A549 (cell line): Measurements from ENCODE around the gene C1orf53.

ENCODE experiments used
- CHD4 ChIP-seq: fragments of 200-600 bp; sonication (generic); IDR thresholded peaks from 2 replicates; pipeline ENCODE4 v1.6.1; 2016; ENCODE audit warnings: antibody characterized with exemption, mild to moderate bottlenecking, borderline replicate concordance
- EP300 ChIP-seq, 2 experiments: fragments of >200 bp; sonication (Bioruptor Twin); formaldehyde crosslinking; IDR thresholded peaks; 2 replicates in 1 of 2; 3 replicates in 1 of 2; pipeline ENCODE4 v1.6.1; 2016 to 2017
- HDAC2 ChIP-seq: fragments of 200-600 bp; sonication (generic); IDR thresholded peaks from 2 replicates; pipeline ENCODE4 v1.6.1; 2016
- MAFK ChIP-seq: fragments of 450-650 bp; IDR thresholded peaks from 2 replicates; pipeline ENCODE4 v1.6.1; 2014; ENCODE audit not compliant: partially characterized antibody
- MYC ChIP-seq: IDR thresholded peaks from 2 replicates; pipeline ENCODE4 v1.6.1; 2012; ENCODE audit warnings: mild to moderate bottlenecking, inconsistent platforms, low read length, improper control_type of control experiment, borderline replicate concordance
- POLR2A ChIP-seq: IDR thresholded peaks from 2 replicates; pipeline ENCODE4 v1.6.1; 2012; ENCODE audit warnings: mild to moderate bottlenecking, low read length
- POLR2AphosphoS2 ChIP-seq: conservative IDR thresholded peaks from 2 replicates; pipeline ENCODE4 v1.6.1; 2012; ENCODE audit warnings: low read length, improper control_type of control experiment, inconsistent platforms
- RAD21 ChIP-seq, 2 experiments: fragments of >200 bp in 1 of 2; sonication (Bioruptor Twin) in 1 of 2; formaldehyde crosslinking in 1 of 2; IDR thresholded peaks in 1 of 2; conservative IDR thresholded peaks in 1 of 2; 2 replicates in 1 of 2; 3 replicates in 1 of 2; pipeline ENCODE4 v1.6.1; 2012 to 2018; ENCODE audit warnings: inconsistent platforms in 1 of 2
- RFX5 ChIP-seq: fragments of 450-650 bp; IDR thresholded peaks from 2 replicates; pipeline ENCODE4 v1.7.1; 2014; ENCODE audit warnings: antibody characterized with exemption, mild to moderate bottlenecking, moderate library complexity
- SMC3 ChIP-seq: fragments of >200 bp; sonication (Bioruptor Twin); formaldehyde crosslinking; IDR thresholded peaks from 3 replicates; pipeline ENCODE4 v1.6.1; 2018; ENCODE audit warnings: inconsistent platforms
- TF ChIP-seq, protein P1 (sequence below): fragments of >200 bp; sonication (Bioruptor Twin); formaldehyde crosslinking; IDR thresholded peaks from 3 replicates; pipeline ENCODE4 v1.5.1; 2016
- TF ChIP-seq, protein P2 (sequence below): IDR thresholded peaks from 2 replicates; pipeline ENCODE4 v1.6.1; 2012

- TF ChIP-seq SMC3 (no peak), POLR2A (no peak), CHD4 (no peak), RFX5 (no peak), HDAC2 (no peak), MYC (no peak), RAD21 (conservative IDR thresholded peaks at IDR 0.05 in 1 of 2, IDR thresholded peaks at IDR 0.05 in 1 of 2) (no peak), MAFK (no peak), POLR2AphosphoS2 (no peak), EP300 (IDR thresholded peaks at IDR 0.05) (no peak)
- TF ChIP-seq, protein P1, sequence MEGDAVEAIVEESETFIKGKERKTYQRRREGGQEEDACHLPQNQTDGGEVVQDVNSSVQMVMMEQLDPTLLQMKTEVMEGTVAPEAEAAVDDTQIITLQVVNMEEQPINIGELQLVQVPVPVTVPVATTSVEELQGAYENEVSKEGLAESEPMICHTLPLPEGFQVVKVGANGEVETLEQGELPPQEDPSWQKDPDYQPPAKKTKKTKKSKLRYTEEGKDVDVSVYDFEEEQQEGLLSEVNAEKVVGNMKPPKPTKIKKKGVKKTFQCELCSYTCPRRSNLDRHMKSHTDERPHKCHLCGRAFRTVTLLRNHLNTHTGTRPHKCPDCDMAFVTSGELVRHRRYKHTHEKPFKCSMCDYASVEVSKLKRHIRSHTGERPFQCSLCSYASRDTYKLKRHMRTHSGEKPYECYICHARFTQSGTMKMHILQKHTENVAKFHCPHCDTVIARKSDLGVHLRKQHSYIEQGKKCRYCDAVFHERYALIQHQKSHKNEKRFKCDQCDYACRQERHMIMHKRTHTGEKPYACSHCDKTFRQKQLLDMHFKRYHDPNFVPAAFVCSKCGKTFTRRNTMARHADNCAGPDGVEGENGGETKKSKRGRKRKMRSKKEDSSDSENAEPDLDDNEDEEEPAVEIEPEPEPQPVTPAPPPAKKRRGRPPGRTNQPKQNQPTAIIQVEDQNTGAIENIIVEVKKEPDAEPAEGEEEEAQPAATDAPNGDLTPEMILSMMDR: no peak
- TF ChIP-seq, protein P2, sequence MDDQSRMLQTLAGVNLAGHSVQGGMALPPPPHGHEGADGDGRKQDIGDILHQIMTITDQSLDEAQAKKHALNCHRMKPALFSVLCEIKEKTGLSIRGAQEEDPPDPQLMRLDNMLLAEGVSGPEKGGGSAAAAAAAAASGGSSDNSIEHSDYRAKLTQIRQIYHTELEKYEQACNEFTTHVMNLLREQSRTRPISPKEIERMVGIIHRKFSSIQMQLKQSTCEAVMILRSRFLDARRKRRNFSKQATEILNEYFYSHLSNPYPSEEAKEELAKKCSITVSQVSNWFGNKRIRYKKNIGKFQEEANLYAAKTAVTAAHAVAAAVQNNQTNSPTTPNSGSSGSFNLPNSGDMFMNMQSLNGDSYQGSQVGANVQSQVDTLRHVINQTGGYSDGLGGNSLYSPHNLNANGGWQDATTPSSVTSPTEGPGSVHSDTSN: no peak
Observed at GRCh38 chr1:197913495-197914276, 11.3 kb downstream of the C1orf53 start.
